HFF-Myc (cell line): ENCODE results near the gene PRKAG2.

Experiments
- DNase-seq: peaks from one replicate; pipeline ENCODE4 v3.0.0-alpha.2; 2011; ENCODE audit warnings: low read depth; ENCODE audit errors: extremely low read depth
- H3K4me3 ChIP-seq: replicated peaks from 2 replicates; pipeline ENCODE4 v1.5.1; 2011; ENCODE audit warnings: low read depth, mild to moderate bottlenecking, control low read depth, low read length
- CTCF ChIP-seq: IDR thresholded peaks from 2 replicates; pipeline ENCODE4 v1.5.1; 2012; ENCODE audit warnings: mild to moderate bottlenecking, low read depth, low read length, control low read depth; ENCODE audit errors: missing control alignments

PRKAG2 gene

GRCh38 chr7:151550656-151551286, 326.1 kb downstream of the PRKAG2 start:
- H3K4me3 ChIP-seq, result no peak overlapping the region
- no peak for TF ChIP-seq CTCF
- no peak for DNase-seq

- DNase-seq, result no peak
Measured at GRCh38 chr7:151549644-151550043, 327.3 kb downstream of the PRKAG2 start.

GRCh38 chr7:151549083-151549482, 327.8 kb downstream of the PRKAG2 start:
- no peak for DNase-seq
- H3K4me3 ChIP-seq, result no peak overlapping the region
- no peak for TF ChIP-seq CTCF

More at GRCh38 chr7:151549644-151550043, 327.3 kb downstream of the PRKAG2 start:
- no peak for TF ChIP-seq CTCF
- H3K4me3 ChIP-seq, result no peak overlapping the region

GRCh38 chr7:151544183-151544582, 332.7 kb downstream of the PRKAG2 start:
- no peak for TF ChIP-seq CTCF
- DNase-seq, result no peak
- H3K4me3 ChIP-seq, result no peak overlapping the region

GRCh38 chr7:151542606-151543130, 334.2 kb downstream of the PRKAG2 start:
- no peak for DNase-seq
- H3K4me3 ChIP-seq, result no peak overlapping the region
- TF ChIP-seq CTCF, result no peak

GRCh38 chr7:151541709-151542499, 335.0 kb downstream of the PRKAG2 start:
- no peak overlapping the region for H3K4me3 ChIP-seq
- no peak for DNase-seq
- no peak for TF ChIP-seq CTCF
